Endothelial cell of umbilical vein (primary cell): ENCODE results near the gene EDRF1.

ENCODE experiments used
- EZH2 ChIP-seq: IDR thresholded peaks from 2 replicates; pipeline ENCODE4 v1.6.1; 2012; ENCODE audit warnings: borderline replicate concordance, low read depth, mild to moderate bottlenecking, moderate library complexity, low read length, inconsistent platforms; ENCODE audit not compliant: severe bottlenecking
- GATA2 ChIP-seq: IDR thresholded peaks from 2 replicates; pipeline ENCODE4 v1.7.0; 2011; ENCODE audit warnings: low read depth, mild to moderate bottlenecking, moderate library complexity, mixed read lengths, low read length; ENCODE audit not compliant: insufficient read length, insufficient read depth
- JUN ChIP-seq: IDR thresholded peaks from 2 replicates; pipeline ENCODE4 v1.6.1; 2011; ENCODE audit warnings: borderline replicate concordance, low read depth; ENCODE audit not compliant: insufficient read length, insufficient read depth
- MYC ChIP-seq: IDR thresholded peaks from one replicate; pipeline ENCODE4 v1.6.1; 2011; ENCODE audit warnings: mild to moderate bottlenecking, low read depth, low read length
- POLR2A ChIP-seq: IDR thresholded peaks from 2 replicates; pipeline ENCODE4 v1.6.1; 2012; ENCODE audit warnings: low read depth, mild to moderate bottlenecking, control low read depth, low read length
- POLR2AphosphoS5 ChIP-seq: IDR thresholded peaks from 2 replicates; pipeline ENCODE4 v1.6.1; 2012; ENCODE audit warnings: low read depth, mild to moderate bottlenecking, control low read depth, low read length, moderate library complexity; ENCODE audit not compliant: insufficient read depth
- TF ChIP-seq, protein P1 (sequence below), 2 donors: IDR thresholded peaks; 1 replicate in 1 of 2; 2 replicates in 1 of 2; pipeline ENCODE4 v1.5.1; 2011; ENCODE audit warnings: low read length in 2 of 2, mild to moderate bottlenecking in 2 of 2, moderate library complexity in 2 of 2, control low read depth in 1 of 2, inconsistent platforms in 1 of 2, low read depth in 1 of 2; ENCODE audit not compliant: insufficient read depth in 1 of 2; ENCODE audit errors: extremely low read depth in 1 of 2
- TF ChIP-seq, protein P2 (sequence below): IDR thresholded peaks from 2 replicates; pipeline ENCODE4 v1.6.1; 2011; ENCODE audit not compliant: insufficient read depth, insufficient read length

DNA sequence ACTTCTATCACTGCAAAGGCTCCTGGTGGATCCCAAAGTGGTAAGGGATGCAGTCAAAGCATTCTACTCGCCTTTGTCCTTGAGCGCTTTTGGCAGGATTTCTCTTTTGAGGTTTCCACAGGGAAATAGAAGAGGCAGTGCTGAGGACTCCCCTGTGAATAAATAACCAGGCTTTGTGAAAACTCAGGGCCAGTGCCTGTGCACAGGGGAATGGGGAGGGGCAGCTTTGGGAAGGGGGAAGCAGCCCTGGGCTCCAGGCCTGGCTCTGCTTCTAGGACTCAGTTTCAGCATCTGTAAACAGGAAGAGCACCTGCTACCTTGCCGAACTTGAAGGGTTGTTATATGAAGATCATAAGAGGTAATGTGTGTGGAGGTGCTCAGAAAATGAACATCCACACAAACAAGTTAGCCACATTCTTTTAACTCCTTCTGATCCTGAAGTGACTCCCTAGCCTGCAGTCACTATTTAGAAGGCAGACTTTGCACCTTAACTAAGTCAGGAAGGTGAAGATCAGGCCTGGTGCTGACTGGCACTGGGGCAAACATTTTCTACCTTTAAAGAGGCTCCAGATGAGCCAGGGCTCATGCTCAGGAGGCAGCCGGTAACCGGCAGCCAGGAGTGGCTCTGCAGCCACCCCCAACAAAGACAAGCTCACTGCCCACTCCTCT, 78.6 kb downstream of the EDRF1 start:
- TF ChIP-seq, protein P1, sequence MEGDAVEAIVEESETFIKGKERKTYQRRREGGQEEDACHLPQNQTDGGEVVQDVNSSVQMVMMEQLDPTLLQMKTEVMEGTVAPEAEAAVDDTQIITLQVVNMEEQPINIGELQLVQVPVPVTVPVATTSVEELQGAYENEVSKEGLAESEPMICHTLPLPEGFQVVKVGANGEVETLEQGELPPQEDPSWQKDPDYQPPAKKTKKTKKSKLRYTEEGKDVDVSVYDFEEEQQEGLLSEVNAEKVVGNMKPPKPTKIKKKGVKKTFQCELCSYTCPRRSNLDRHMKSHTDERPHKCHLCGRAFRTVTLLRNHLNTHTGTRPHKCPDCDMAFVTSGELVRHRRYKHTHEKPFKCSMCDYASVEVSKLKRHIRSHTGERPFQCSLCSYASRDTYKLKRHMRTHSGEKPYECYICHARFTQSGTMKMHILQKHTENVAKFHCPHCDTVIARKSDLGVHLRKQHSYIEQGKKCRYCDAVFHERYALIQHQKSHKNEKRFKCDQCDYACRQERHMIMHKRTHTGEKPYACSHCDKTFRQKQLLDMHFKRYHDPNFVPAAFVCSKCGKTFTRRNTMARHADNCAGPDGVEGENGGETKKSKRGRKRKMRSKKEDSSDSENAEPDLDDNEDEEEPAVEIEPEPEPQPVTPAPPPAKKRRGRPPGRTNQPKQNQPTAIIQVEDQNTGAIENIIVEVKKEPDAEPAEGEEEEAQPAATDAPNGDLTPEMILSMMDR (IDR thresholded peaks at IDR 0.05; ENCODE audit: extremely low read depth in 1 of 2, insufficient read depth in 1 of 2, low read depth in 1 of 2, low read length in 2 of 2): no peak
- TF ChIP-seq, protein P2, sequence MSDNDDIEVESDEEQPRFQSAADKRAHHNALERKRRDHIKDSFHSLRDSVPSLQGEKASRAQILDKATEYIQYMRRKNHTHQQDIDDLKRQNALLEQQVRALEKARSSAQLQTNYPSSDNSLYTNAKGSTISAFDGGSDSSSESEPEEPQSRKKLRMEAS: no peak
- TF ChIP-seq POLR2AphosphoS5: no peak
- no peak for TF ChIP-seq GATA2
- TF ChIP-seq EZH2: no peak
- TF ChIP-seq POLR2A: no peak
- no peak for TF ChIP-seq MYC
- no peak for TF ChIP-seq JUN
